GM19455 (cell line): Measurements from ENCODE around the gene TEPSIN.
A peak's percentile ranks its signal among the peaks of the same experiment; 100 is the strongest.
"Not testable (repeated sequence)": the region's sequence is repeated elsewhere in the genome, so short reads cannot be mapped to it uniquely, and the experiment has no call there.

Source experiments
- ATAC-seq: cut with Tn5 transposase; IDR thresholded peaks from one replicate; pipeline ENCODE4 v1.9.1; 2021; ENCODE audit not compliant: unreplicated experiment

Gene TEPSIN

DNA sequence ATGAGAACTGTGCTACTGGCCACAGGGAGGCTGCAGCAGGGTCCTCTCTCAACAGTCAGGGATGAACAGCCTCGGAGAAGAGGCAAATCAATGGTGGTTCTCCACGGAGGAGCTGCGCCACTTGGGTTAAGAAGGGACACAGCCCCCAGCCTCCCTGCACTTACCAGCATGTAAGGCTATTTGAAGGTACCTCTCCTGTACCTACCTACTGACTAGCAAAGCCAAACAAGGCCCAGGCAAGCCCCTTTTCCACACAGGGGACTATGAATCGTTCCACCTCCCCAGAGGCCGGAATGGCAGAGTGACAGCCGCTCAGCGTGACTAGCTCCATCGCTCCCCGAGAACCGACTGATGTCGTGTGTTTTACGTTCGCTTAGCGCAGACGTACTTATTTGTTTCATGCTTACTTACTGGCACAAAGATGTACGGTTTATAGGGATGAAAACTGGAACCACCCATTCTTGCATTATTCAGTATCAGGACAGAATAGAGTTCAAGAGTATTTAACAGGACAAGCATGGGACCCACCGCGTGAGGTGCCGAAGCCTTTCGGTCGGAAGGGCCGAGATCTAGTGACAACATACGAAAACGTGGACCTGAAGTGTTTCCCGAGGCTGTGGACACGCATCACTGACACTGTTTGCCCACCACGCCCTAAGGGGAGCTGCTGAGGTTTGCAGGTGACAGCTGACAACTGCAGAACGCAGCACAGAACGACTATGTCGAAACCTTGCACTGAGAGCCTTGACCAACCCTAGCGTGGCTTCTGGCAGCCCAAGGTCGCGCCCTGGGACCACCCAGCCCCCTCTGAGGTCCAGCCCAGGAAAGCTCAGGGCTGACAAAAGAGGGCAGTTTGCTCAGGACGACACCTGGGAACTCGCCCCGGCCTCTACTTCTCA is 1.0 kb downstream of the TEPSIN start:
- no peak for ATAC-seq

DNA sequence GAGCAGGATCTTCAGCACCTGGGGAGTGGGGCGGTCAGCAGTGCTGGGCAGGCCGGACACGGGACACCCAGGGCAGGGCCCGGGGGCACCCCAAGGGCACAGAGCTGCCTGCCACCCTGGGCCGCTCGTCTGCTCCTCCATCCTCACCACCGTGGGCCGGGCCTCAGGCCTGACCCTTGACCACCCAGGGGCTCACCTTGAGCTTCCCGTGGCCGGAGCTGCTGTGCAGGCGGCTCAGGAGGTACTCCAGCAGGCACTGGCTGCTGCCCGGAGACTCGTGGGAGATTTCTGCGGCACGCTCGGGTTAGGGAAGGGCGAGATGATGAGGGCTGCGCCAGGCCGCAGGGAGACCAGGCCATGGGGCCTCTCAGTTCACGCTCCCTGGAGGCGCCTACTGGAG is 2.1 kb downstream of the TEPSIN start:
- ATAC-seq = no peak

DNA sequence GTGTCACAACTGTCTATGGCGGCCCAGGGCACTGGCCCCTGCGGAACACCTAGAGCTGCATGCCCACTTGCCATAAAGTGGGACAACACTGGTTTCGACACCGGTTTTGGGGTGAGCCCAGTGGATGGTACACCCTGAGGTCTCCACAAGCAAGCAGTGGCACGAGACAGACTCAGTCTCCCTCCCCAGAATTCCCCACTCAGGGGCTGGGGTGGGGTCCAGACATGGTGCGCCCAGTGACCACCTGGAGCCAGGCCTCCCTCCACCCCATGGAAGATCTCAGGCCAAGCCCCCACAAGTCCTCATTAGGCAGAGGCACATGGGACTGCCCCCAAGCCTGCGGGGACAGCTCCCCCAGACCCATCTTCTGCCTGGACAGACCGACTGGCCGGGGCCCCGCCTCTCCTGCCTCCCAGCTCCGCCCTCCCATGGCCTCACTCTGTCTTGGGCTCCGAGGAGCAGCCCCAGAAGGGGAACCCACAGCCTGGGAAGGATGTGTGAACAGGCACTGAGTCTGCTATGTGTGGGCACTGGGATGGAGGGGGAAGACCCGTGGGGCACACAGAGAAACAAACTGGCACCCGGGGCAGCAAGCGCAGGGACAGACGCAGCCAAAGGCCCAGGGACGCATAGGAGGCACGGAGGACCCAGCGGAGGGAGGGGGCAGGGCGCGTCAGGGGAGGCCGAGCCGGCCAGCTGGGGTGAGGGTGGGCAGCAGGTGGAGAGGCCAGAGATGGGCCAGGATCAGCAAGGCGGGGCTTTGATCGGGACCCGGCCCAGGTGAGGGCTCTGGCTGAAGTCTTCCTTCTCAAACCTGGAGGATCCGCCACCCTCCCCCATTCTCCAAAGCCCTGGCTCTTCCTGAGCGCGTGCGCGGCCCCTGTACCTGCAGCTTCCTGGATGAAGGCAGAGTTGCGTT is 2.8 kb downstream of the TEPSIN start:
- ATAC-seq = no peak

GRCh38 chr17:81234940-81235821 is 3.7 kb downstream of the TEPSIN start:
- no peak for ATAC-seq

GRCh38 chr17:81234506-81234855 is 4.4 kb downstream of the TEPSIN start:
- no peak for ATAC-seq

DNA sequence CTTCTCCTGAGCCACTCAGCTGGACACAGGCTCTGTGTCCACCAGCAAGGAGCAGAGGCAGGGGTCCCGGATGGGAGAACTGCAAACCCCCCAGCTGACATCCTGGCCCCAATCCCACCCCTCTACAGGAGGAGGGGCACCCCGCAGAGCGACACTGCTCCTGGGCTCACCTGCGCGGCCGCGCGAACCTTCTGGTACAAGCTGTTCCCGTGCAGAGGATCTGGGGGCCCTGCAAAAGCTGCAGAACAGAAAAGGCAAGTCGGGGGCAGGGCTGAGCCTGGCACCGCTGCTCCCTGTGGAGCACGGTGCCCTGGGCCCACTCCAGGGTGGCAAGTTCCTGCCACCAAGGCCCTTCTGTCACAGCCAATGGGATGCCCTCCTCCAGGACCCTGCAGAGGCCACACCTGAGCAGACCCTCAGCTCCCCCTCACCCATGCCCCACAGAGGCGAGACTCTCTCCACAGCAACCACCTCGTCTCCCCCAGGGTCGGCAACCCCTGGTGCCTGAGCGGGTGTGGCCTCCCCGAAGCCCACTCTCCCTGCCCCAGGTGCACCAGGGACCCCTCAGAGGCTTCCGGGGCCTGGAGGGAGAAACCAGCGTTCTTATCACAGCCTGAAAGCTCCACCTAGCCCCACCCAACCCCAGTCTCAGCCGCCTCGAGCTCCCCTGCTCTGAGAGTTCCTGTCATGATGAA is 4.9 kb downstream of the TEPSIN start:
- ATAC-seq = no peak

GRCh38 chr17:81233316-81233715 is 5.5 kb downstream of the TEPSIN start:
- no peak for ATAC-seq

- ATAC-seq = no peak
These were observed 6.1 kb downstream of the TEPSIN start for GRCh38 chr17:81232616-81233241.

GRCh38 chr17:81231766-81232581 is 6.9 kb downstream of the TEPSIN start:
- no peak for ATAC-seq

GRCh38 chr17:81231121-81231645 is 7.7 kb downstream of the TEPSIN start:
- ATAC-seq = no peak

GRCh38 chr17:81230043-81230820 is 8.6 kb downstream of the TEPSIN start:
- ATAC-seq = no peak

GRCh38 chr17:81229666-81229920 is 9.3 kb downstream of the TEPSIN start:
- ATAC-seq = no peak

DNA sequence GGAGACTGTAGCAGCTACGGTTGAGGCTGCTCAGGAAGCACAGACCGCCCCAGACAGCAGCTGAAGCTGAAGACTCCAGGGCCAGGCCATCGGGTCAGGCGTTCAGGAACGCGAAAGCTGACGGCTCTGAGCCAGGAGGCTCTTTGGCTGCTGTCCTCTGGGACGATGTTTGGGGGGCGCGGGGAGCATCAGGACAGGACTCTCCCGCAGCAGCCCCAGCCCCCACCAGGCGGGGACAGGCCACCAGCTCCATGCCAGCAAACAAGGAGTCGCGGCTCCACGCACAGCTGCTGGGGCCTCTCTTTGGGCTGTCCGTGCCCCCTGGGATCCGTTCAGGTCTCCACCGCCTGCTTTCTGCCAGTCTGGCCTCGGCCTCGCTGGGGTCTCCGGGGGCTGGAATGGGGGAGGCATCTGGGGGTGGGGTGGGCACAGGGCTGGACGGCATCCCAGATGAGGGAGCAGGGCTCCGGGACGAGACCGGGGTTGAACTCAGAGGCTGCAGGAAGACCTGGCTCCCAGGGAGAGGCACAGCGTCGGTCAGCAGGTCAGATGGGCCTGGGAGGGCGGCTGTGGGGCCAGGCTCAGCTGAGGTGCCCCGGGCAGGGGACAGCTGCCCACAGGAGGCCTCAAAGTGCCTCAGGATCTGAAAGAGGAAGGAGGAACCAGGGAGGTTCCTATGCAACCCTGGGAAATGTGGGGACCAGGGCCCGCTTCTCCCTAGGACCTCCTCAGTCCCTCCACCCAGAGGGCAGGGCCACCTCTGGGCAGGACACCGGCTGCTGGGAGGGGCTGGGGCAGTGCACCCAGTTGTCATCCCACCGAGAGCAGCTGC is 9.8 kb downstream of the TEPSIN start:
- no peak for ATAC-seq

- no peak for ATAC-seq
These were observed 10.4 kb downstream of the TEPSIN start for GRCh38 chr17:81228420-81228819.

DNA sequence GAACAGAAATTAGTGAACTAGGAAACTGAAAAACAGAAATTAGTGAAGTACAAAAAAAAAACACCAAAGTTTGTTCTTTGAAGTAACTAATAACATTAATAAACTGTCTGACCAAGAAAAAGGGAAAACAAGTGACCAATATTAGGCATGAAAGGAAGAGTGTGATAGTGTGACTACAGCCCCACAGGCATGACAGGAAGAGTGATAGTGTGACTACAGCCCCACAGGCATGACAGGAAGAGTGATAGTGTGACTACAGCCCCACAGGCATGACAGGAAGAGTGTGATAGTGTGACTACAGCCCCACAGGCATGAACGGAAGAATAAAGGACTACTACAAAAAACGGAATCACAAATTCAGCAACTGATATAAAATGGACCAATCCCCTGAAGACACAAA is 11.2 kb downstream of the TEPSIN start:
- ATAC-seq = not testable (repeated sequence)

- no peak for ATAC-seq
These were observed 15.1 kb downstream of the TEPSIN start for GRCh38 chr17:81223762-81224130.

GRCh38 chr17:81222906-81223761 is 15.7 kb downstream of the TEPSIN start, which contains the start of gene CEP131:
Gene CEP131 (minus strand): TSS chr17:81222965. CDS start chr17:81220056, 2,909 bp downstream.
- ATAC-seq = peak; percentile 88
